Omental fat pad (tissue), 4 donors: Measurements from ENCODE around the gene NXPH1. TPM values are rescaled to one million over a fixed set of nuclear protein-coding genes. Genes with fewer than 3 reads are reported as not detected.

Experiments
- ATAC-seq: fragments of 150-250 bp; one replicate; pipeline ENCODE4 v1.9.1; 2016; ENCODE audit warnings: mild to moderate bottlenecking, moderate library complexity; ENCODE audit not compliant: low FRiP score
- DNase-seq: peaks from one replicate; pipeline ENCODE4 v3.0.0-alpha.2; 2019; ENCODE audit warnings: low spot score
- CTCF ChIP-seq, 3 donors: fragments of 450-650 bp; IDR thresholded peaks; one replicate each; pipeline ENCODE4 v1.5.1; 2016 to 2017; ENCODE audit warnings: antibody characterized with exemption in 3 of 3, mild to moderate bottlenecking in 3 of 3, moderate library complexity in 2 of 3
- total RNA-seq, 4 donors: library from RNA; depleted of rRNA; stranded (reverse); fragments of >200 nt; gene quantifications; one replicate each; pipeline ENCODE4 v1.1.0, GENCODE V29; 2016

The NXPH1 gene
- total RNA-seq, 4 donors from 2014 or later, result not detected

GRCh38 chr7:8480527-8480926 lies 47.1 kb downstream of the NXPH1 start:
- no peak for ATAC-seq
- TF ChIP-seq CTCF (IDR thresholded peaks at IDR 0.05), result no peak
- no peak for DNase-seq

- ATAC-seq (no peak), DNase-seq (no peak)
- TF ChIP-seq CTCF (IDR thresholded peaks at IDR 0.05), result no peak
Measured at GRCh38 chr7:8481096-8481495, 47.7 kb downstream of the NXPH1 start.

GRCh38 chr7:8481752-8482446 lies 48.5 kb downstream of the NXPH1 start:
- DNase-seq (no peak), ATAC-seq (no peak)
- TF ChIP-seq CTCF (IDR thresholded peaks at IDR 0.05), result no peak

GRCh38 chr7:8490391-8491045 lies 57.1 kb downstream of the NXPH1 start:
- no peak for ATAC-seq
- no peak for TF ChIP-seq CTCF (IDR thresholded peaks at IDR 0.05)
- no peak for DNase-seq

- ATAC-seq (no peak), DNase-seq (no peak)
- no peak for TF ChIP-seq CTCF (IDR thresholded peaks at IDR 0.05)
Measured at GRCh38 chr7:8491106-8491505, 57.7 kb downstream of the NXPH1 start.

- TF ChIP-seq CTCF (IDR thresholded peaks at IDR 0.05), result no peak
- DNase-seq, result no peak
- ATAC-seq, result no peak
Measured at GRCh38 chr7:8491544-8492489, 58.4 kb downstream of the NXPH1 start.
